ENCODE measurements around the gene CD247.

The CD247 gene

DNA sequence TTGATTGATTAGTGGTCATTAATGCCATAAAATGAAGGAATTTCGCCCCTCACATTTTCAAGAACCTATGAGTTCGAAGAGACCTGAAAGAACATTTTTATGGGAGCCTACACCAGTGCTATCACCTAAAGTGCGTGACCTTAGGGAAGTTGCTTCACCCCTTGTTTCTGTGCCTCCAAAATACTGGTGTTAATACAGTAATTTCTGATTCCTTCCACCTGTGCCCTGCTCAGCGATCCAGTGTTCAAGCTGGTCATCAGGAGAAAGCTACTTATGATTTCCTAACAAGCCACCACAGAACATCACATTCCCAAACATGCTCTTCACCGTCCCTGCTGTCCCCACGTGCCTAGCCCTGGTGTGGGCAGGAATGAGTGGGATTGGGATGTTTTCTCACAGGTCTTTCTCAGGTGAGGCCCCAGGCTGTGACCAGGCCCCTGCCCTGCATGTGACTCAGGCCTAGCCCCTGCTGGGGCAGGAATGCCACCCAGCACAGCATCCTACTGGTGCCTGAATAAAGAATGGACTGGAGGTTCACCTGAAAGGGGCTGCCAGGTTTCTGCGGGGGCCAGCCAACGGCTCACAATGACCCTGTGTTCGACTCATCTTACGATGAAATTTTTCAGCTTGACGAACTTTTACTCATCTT, 60.3 kb downstream of the CD247 start:
- DNase-seq, result no peak

DNA sequence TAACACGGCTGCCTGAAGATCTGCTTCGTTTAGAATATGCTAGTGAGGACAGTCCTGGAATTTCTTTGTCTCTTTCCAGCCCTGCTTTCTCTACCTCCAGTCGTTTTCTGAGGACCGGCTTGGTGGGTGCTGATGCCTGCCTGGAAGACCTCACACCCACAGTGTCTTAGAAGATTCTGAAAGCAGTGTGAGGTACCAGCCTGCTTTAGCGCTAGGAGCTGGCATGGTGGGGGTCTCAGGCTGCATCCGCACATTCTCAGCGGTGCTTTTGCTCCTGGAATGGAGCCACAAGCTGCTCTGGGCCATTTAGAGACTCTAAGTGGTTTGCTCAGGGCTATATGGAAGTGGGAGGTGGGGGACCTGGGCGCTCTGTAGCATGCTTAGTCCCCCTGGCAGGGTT, 61.4 kb downstream of the CD247 start:
- no peak for DNase-seq

DNA sequence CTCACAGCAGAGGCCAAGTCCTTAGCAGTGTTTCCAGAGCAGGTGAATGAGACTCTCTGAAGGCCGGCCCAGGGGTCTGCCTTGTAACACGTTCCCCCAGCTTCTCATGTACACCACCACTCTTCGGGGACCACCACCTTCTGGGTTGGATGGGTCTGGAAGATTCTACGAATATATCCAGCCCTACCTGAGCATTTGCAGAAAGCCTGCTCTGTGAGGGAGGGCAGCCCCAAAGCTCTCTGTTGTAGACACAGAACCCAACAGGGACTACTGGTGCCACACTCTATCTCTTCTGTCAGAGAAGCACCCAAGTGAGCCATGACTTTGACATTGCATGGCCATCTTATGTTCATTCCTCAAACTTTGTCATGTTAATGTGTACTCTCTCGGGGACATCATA, 61.8 kb downstream of the CD247 start:
- no peak for DNase-seq

DNA sequence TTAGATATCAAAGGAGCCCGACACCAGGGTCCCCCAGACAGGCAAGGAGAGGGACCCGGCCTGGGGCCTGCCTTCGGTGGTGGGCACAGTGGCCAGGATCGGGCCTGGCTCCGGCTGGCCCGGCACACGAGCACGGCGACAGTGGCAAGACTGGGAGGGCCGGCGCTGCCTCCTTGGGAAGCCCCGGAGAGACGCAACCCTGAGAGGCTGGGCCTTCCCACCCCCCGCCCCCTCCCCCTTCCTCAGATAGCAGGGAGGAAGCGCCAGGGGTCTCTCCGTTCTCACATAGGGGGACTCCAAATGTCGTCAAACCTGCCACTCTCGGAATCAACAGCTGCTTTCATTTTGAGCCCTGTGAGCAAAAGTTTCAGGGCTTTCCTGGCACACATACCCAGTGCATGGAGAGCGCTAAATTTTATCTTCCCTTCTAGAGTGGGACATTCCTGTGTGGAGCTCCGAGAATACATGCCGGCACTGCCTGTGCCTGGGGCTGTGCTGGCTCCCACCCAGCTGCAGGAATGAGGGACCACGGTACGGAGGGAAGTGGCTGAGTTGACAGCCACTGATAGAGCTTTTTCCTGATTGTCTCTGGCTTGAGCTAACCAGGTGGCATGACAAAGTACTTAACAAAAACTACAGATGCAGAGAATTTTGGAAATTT, 62.4 kb downstream of the CD247 start:
- peak; percentile 44 for DNase-seq

DNA sequence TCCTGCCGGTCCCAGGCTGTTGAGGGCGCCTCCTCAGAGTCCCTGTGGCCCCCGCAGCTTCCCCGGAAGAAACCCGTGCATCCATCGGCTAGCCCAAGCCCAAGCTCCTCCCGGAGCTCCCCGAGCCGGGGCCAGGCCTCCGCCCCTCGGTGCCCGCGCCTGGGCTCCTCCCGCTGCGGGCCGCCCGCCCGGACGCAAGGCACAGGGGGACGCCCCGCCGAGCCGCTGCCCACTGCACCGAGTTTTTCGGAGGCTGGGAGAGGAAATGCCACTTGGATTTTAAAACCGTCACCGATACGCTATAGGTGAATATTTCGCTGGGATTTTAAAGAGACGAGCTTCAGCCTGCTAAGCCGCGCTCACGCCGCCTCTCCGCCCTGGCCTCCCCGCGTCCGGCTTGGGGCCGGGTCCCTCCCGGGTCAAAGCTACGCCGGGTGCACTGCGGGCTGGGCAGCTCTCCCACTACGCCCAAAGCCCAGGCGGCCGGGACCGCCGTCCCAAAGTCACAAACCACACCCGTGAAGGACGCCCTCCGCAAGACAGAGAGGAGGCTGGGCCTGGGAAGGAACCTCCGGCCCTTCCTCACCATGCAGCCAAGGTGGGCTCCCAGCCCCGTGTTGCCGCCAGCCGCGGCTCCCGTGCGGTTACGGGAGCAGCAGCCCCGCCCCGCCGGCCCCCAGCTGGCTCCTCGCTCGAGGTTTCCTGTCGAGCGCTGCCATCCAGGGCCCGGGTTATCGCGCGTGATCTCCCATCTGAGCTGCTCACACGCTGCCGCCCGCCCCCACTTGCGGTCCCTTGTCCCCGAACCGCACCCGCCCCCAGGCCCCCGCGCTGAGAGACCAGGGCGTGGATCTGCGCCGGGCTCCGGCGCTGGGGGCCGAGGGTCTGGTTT, 63.2 kb downstream of the CD247 start:
- peak; percentile 92 for DNase-seq

DNA sequence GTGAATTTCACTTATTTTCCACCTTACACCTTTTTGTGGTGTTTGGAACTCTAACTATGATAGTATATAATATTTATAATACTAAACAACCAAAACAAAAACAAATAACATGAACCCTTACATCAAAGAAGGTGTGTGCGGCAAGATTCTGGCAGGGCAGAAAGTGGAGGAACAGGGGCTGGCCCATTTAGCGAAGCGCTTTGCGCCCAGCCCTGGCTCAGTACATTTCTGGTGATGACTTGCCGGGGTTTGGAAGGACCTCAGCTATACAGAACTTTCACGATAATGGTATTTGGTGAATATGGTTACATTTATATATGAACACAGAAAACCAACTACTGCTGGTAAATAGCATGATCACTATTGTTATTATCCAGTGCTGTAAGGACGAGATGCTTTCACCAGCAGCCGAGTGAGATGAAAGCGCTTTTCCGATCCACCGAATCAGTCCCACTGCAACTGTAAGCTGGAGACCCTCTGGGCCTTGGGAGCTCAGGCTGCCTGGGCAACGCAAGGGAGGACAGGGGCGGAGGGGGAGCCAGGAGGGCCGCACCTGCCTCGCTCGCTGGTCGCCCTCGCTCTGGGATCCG, 63.9 kb downstream of the CD247 start:
- no peak for DNase-seq

DNA sequence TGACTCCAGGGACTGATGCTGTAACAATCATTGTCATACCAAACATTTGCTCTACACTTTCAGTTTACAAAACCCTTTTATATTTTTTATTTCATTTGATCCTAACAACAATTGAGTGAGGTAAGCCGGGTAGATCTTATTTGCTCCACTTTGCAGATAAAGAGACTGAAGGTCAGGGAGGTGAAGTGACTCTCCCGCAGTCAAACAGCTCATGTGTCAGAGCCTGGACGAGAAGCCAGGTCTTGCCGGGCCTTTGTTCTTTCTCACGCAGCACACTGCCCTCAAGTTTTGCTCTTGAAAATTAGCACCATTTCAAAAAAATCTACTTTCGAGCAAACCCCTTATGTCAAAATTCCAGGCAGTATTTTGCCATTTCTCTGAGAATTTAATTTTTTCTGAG, 65.2 kb downstream of the CD247 start:
- no peak for DNase-seq

DNA sequence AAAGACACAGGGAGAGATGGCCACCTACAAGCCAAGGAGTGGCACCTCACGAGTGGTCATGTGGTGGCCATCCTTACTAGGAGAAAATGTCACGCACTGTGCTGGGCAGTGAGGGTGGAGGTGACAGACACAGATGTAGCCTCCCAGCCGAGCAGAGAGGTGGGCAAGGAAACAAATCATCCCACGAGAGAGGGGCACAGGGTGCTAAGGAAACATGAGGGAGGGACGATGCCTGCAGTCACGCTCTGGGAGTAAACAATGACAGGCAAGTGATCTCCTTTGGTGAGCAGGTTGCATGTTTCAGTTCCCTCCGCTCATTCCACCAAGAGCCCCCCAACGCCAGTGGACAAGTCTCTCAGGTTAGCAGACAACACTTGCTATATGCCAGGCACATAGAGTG, 65.8 kb downstream of the CD247 start:
- no peak for DNase-seq

DNA sequence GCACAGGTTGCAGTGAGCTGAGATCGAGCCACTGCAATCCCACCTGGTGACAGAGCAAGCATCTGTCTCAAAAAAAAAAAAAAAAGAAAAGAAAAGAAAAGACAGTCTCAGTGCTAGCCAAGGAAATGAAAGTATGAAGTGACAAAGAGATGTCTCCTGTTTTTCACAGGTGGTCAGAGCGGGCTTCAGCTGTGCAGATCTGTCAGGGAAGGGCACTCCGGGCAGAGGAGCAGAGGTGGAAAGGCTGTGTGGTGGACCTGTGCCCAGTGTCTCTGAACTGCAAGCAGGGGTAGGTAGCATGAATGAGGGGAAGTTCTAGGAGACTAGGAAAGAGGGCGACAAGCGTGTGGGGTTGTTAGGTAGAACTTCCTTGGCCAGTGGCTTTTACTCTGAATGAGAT, 67.5 kb downstream of the CD247 start:
- no peak for DNase-seq

DNA sequence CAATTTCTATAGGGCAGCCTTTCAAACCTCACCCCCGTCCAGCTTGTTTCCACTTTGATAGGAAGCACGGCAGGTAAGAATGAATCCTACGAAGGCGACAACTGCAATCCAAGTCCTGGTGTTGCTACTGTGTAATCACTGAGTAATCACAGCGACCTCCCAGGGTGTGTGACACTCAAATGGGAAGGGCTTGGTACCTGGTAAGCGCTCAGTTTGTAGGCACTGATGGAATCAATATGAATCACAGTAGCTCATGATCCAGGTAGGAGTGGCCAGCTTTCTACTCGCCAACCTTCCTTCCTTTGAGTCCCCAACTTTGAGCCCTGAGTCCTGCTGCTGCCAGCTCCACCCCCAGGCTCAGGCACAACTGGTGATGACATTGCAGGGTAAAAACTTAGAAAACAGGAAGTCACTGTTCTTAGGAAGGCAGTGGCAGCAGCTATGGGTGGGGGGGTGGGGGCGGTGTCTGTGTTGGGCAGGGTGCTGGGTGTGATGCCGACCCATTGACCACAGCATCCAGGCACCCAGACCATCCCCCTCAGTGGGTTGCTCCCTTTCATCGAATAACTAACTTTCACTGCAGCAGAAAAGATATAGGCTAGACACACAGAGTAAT, 70.7 kb downstream of the CD247 start:
- DNase-seq, result no peak

DNA sequence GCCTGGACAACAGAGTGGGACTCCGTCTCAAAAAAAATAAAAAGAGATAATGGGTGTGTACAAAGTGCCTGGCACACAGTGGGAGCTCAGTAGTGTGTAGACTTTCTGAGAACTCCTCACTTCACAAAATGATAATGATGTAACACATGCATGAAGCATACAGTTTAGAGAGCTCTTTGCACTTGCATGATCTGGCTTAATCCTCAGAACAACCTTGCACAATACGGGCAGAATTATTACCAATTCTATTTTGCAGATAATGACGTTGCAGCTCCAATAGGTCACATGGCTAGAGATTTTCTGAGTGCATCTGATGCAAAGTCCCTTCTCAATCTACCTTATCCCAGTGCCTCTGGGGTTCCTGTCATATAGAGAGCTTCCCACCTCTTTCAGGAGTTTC, 71.4 kb downstream of the CD247 start:
- DNase-seq, result no peak

DNA sequence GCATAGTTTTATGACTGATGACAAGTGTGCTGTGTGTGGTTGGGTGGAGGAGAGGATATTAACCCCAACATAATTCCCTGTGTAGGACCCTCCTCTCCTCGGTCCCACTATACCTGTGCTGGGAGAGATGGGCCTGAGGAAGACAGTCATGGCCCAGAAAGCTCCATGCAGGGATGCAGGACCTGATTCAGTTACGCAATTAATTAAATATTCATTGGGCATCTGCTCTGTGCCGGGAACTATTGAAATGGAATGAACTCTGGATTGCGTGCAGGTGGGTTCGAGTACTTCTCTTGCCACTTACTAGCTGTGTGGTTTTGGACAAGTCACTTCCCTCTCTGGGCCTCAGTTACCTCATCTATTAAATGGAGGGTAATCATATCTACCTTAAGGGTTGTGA, 74.6 kb downstream of the CD247 start:
- no peak for DNase-seq

DNA sequence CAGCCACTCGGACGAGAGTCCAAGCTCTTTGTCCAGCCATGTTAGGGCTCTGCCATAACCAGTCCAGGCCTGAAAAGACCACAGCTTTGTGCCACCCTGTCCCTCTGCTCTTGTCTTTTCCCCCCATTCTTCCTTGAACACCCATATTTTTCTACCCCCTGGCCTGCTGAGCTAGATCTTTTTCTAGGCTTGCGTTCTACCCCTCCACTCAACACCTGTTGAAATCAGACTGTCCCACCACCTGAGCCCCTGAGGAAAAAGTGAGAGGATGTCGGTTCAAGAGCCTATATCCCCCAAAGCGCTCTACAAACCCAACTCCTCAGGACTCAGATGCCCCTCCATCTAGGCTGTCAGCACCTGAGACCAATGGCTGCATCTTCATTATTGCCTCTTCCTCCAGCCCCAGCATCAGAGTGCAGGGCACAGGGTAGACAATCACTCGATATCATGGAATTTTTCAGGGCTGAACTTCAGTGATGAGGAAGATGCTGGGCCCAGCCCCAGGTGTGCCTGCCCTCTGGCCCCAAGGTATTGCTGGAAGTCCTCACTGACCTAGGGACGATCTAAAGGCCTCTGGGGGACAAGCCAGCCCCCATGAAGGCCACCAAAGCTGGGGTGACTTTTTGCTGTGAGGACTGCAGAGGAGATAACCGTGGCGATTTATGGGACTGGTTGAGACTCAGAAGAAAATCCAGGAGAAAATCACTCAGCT, 75.3 kb downstream of the CD247 start:
- no peak for DNase-seq

DNA sequence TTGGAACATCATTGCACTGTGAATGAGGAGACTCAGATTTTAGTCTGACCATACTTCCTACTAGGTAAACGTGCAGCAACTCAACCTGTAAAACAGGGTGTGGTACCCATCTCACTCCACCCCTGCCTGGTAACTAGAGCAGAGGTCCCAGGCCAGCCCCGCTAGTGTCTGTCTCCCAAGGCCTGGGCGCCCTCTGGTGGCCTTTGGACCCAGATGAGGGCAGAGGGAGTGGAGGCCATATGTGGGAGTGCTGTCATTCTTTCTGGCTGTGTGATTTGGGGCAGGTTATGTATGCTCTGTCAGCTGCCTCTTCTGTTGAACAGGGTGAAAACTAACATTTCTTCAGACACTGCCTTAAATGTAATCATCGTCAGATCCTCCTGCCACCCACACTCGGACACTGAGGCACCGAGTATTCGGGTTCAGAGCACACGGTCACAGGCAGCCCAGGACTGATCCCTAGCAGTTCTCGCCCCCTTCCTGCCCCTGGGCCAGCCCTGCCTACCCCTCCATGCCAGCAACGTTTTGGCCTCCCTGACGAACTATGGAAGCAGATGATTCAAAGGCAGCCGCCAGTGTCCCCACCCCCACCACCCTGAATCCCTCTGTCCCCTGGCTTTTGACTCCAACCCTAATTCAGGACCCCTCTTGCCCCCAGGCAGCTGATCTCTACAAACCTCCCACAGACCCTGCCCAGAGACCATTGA, 76.0 kb downstream of the CD247 start:
- peak; percentile 53 for DNase-seq

DNA sequence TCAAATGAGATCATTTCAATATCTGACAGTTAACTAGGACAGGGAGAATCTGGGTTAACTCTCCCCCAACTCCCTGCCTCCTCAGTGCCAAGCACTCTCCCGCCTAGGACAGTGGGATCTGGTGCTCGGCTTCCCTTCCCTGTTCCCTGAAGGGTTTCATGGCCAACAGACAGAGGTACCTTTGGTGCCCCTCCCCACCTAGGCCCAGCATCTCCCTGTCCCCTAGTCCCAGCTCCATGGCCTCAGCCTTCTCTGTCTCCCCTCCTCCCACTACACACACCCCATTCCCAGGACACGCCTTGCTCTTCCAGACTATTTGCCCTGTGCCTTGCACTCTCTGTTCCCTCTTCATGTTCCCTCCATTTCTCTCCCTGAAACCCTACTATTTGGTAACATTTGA, 77.1 kb downstream of the CD247 start:
- no peak for DNase-seq

DNA sequence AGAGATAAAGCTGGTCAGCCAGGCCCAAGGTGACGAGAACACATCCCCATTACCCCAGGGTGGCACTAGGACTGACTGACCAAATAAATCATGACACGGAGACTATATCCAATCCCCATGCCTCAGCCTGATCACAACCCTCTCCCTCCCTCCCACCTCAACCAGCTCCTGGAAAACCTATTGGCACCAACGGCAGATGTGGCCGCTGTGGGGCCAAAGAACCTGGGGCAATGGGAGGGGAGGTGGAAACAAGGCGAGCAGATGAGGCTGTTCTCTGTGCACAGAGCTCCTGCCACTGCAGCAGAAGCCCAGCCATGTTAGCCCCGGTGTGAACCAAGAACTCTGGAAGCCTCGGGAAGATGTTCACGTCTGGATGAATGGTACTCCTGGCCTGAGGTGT, 77.6 kb downstream of the CD247 start:
- DNase-seq, result no peak

DNA sequence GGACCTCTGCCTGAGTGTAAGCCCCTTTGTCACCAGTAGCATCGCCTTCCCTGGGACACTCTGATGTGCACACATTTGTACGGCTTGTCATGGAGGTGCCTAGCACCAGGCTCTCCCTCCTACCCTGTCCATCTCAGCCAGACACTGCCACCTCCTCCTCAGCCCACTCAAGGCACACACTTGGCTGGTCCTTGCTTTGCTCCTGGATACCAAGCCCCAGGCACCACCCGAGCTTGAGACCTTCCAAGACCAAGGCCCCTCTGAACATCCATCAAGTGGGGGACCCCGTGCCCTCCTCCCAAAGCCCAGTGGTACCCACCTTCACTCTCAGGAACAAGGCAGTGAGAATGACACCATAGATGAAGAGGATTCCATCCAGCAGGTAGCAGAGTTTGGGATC, 78.0 kb downstream of the CD247 start:
- DNase-seq, result no peak

DNA sequence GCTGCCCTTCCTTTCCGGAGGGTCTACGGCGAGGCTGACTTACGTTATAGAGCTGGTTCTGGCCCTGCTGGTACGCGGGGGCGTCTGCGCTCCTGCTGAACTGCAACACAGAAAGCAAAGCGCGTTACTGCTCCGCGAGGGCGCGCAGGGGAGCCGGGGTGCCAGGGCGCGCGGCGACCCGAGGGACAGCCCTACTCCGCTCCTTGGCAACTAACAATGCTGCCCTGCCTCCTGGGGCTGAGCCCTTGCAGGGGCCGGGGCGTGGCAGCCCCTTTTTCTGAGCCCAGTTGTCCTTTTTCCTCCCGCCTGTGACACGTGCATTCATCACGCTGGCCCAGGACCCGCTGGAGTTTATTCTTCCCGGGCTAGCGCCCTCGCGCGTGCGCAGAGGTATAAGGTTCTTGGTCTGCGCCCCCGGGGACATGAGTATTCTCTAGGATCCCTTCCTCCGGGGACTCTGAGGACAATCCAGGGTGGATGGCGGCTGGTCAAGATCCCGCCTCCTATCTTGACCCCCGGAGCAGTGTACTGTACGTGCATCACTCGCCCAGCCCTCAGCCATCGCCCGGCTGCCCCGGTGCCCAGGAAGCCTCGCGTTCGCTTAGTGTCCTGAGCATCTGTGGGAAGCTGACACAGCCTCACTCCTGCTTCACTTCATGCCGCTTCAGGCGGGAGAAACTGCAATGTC, 78.9 kb downstream of the CD247 start:
- peak; percentile 81 for DNase-seq

DNA sequence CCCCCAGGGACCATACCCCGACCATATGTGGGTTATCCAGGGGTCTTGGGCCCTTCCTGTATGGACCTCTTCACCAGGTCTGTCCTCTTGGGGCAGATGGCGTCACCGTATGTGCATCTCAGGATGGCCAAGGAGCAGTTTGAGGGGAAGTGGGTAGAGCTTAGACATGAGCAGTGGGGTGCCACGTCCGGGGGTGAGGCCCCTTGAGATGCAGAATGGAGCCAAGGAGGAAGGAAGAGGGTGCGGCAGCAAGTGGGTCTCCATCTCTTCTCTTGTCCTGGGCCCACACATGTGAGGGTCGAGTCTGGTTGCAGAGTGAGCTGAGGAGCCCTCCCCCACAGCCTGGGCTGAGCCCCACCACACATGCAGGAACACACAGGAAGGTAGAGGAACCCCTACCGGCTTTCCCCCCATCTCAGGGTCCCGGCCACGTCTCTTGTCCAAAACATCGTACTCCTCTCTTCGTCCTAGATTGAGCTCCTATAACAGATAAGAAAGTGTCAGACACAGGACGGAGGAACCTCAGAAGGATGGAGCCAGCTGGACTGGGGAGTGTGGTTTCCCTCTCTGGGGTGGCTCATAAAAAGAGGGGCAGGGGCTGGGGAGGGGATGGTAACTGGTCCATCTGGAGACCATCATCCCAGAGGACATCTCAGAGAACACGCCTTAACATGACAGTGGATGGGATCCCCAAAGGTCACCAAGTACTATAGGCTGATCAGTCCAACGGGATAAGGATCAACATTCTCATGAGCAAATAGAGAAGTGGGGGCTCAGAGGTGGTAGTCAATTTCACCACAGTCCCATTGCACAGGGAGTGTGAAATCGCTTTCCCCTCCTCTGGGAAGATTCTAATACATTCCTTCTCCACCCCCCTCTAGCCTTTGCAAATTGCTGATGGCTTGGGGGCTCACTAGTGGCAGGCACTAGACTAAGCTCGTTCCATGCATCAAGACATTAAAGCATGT, 79.9 kb downstream of the CD247 start:
- no peak for DNase-seq

All from right kidney (tissue), 1 donor.